Activated CD4-positive, alpha-beta T cell treated with anti-CD3 and anti-CD28 coated beads for 1 hour (primary cell): Measurements from ENCODE around the gene NXPH2.

Experiments used
- DNase-seq: peaks from one replicate; pipeline ENCODE4 v3.0.0-alpha.2; 2020

NXPH2 gene

GRCh38 chr2:138630164-138630563 is 150.0 kb downstream of the NXPH2 start:
- DNase-seq: no peak

- DNase-seq: no peak
Observed at GRCh38 chr2:138626148-138626547, 154.0 kb downstream of the NXPH2 start.

GRCh38 chr2:138622613-138623012 is 157.6 kb downstream of the NXPH2 start:
- DNase-seq: no peak

GRCh38 chr2:138621139-138621538 is 159.1 kb downstream of the NXPH2 start:
- no peak for DNase-seq

GRCh38 chr2:138620431-138620830 is 159.8 kb downstream of the NXPH2 start:
- no peak for DNase-seq
